Globus pallidus (tissue), 1 donor: ENCODE data around the gene SLC9A8.

ENCODE experiments used
- DNase-seq: peaks from one replicate; pipeline ENCODE4 v3.0.0-alpha.2; 2015; ENCODE audit warnings: low spot score

Gene SLC9A8

GRCh38 chr20:49877386-49877921 is 64.8 kb downstream of the SLC9A8 start:
- DNase-seq: no peak

- no peak for DNase-seq
Observed at GRCh38 chr20:49878977-49879376, 66.3 kb downstream of the SLC9A8 start.

DNA sequence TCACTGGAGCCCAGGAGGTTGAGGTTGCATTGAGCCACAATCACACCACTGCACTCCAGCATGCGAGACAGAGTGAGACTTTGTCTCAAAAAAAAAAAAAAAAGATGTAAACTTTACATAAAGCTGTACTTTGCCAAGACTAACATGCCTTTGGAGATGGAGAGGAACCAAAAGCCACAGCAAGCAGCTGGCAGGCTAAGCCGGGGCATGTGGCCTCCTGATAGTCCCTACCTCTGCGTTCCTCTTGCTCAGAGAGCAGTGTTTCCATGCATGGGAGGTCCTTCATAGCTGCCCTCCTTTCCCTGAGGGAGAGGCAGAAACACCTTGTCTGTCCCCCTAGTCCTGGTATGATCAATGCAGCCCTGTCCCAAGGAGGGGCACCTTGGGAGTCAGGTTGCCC is 67.5 kb downstream of the SLC9A8 start:
- DNase-seq: no peak

GRCh38 chr20:49880724-49881445 is 68.3 kb downstream of the SLC9A8 start:
- no peak for DNase-seq

GRCh38 chr20:49882171-49882970 is 69.7 kb downstream of the SLC9A8 start:
- DNase-seq: no peak

- no peak for DNase-seq
Observed at GRCh38 chr20:49883246-49883802, 70.7 kb downstream of the SLC9A8 start.

GRCh38 chr20:49885558-49886332 is 73.1 kb downstream of the SLC9A8 start:
- DNase-seq: no peak

GRCh38 chr20:49886571-49887213 is 74.1 kb downstream of the SLC9A8 start:
- DNase-seq: no peak

GRCh38 chr20:49887251-49888211 is 74.9 kb downstream of the SLC9A8 start:
- no peak for DNase-seq

DNA sequence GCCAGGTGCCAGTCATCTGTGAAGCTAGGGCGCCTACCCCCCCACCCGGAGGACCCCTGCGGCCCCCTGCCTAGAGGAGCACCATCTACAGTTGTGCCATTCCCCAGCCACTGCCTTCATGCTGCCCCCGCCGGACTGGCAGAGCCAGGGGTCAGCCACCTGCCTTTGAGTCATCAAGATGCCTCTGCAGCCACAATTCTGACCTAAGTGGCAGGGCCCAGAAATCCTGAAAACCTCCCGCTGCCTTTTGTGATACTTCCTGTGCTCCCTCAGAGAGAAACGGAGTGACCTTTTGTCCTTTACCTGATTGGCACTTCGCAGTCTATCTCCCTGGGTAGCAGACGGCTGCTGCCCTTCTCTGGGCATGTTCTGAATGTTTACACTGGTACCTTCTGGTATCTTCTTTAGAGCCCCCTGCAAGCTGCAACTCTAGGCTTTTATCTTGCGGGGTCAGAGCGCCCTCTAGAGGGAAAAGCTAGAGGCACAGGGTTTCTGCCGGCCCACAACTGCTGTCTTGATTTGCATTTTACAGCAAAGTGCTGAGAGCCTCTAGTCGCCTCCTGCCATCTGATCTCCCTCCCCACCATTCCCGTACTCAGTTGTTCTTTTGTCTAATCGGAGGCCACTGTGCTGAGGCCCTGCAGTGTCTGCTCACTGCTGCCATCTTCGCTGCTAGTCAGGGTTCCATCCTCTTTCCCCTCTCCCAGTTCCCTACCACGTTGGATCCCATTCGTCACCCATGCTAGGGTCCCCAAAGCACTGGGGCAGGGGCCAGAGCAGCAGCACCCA is 75.8 kb downstream of the SLC9A8 start:
- DNase-seq: peak; percentile 94

DNA sequence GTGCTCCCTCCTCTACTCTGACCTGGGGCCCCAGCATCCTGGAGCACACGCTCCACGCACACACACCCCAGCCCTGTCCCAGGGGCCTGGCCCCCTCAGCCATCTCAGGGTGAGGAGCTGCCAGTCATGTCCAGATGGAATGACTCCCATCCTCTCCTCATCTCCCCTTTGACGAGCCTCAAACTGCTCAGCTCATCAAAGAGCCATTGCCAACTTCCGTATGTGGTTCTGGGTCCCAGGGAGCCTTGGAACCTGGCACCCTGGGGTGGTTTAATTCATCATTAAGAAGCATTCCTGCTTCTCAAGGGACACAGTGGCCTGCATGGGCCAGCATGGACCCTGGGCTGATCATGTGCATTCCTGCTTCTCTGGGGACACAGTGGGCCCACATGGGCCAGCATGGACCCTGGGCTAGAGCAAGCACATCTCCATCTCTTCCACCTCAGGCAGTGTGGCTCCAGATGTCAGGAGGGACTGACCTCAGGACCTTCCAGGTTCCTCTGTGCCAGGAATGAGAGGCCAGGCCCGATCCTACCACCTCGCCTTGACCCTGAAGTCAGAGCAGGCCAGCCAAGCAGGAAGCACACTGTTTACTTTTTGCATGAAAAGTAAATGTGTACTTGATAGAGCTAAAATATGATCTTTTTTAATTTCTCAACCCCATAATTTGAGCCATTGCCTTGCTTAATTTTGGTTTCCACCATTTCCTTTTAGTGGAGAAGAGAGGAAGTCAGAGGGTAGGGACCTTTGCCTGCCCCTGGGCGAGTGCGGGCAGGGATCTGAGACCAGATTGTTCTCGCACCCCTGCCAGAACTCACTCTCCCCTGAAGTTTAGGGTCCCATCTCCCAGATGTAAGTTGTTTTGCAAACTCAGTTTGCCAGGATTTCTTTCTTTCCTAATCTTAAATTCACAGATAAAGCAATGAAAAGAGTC is 76.6 kb downstream of the SLC9A8 start:
- no peak for DNase-seq

- DNase-seq: no peak
Observed at GRCh38 chr20:49889935-49890333, 77.3 kb downstream of the SLC9A8 start.

- DNase-seq: no peak
Observed at GRCh38 chr20:49890471-49891361, 78.1 kb downstream of the SLC9A8 start.

GRCh38 chr20:49891476-49892110 is 79.0 kb downstream of the SLC9A8 start:
- no peak for DNase-seq

DNA sequence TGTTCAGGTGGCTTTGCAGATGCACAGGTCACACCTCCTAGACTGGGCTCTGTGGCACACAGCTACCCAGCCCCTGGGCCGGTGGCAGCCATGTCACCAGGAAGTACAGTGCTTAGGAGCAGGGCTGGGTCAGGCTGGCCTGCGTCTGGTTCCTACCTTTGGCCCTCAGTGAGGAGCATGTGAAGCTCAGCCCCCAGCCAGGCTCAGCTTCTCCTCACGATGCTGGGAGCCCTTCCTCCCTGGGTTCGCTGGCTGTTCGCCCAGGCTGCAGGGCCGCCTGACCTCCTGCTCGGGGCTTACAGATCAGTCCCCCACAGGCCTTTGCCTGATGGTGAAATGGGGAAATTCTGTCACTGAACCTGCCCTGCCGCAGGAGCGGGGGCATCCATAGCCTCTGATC is 79.6 kb downstream of the SLC9A8 start:
- DNase-seq: no peak

DNA sequence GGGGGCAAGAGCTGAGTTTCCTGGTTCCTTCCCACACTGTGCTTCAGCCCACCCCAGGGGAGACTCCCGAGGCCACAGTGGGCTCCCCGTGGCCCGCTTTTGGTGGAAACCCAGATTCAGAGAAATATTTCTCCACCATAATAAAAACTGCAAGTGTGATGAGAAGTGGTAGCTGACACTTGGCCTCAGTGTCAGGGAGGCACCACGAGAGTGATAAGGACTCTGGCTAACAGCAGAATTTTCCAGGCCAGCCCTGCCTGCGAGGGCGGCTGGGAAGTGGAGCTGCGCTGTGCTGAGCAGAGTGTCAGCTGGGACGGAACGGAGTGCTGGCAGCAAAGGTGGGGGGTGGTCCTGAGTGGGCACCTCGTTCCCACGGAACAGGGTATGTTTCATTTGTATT is 80.2 kb downstream of the SLC9A8 start:
- DNase-seq: no peak
